GF-D8 (cell line): ENCODE data around the gene CCDC93.
"Not testable (repeated sequence)": the region's sequence is repeated elsewhere in the genome, so short reads cannot be mapped to it uniquely, and the experiment has no call there.

Experiments
- DNase-seq: peaks from one replicate; lab custom pipeline; 2025; lab: John Stamatoyannopoulos, UW

Gene CCDC93

GRCh38 chr2:117956036-117956796 lies 57.7 kb downstream of the CCDC93 start:
- DNase-seq = no peak

- no peak for DNase-seq
Measured at GRCh38 chr2:117953231-117953630, 60.6 kb downstream of the CCDC93 start.

DNA sequence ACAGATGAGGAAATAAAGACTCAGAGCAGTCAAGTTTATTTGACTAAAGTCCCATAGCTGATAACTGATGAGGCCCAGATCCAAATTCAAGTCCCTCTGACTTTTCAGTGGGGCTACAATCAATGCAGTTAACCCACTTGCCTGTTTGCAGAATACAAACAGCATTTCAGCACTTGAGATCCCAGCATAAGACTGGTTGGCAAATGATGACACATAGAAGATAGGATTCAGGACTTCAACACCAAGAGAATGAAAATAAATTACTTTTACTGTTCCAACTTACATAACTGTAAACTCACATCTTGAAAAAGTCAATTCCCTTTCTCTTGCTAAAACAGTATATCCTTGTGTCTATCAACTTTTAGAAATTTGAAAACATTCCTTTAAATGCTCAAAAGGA lies 61.2 kb downstream of the CCDC93 start:
- DNase-seq = no peak

- no peak for DNase-seq
Measured at GRCh38 chr2:117952228-117952627, 61.6 kb downstream of the CCDC93 start.

DNA sequence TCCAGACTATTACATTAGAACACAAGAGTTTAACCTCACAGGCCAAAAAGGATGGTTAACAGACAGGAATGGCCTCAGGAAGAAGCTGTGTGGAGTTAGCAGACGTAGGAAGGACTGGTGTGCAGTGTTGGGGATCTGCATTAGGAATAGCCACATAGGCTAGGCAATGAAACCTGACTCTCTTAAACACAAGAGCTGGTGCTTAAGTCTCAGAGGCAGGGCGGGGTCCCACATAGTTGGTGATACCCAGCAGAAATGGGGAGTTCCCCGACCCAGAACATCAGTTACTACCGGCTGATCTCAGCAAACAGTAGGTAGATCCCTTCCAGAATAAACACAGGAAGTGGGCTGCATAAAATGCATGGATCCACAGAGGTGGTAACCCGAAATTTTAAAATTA lies 64.1 kb downstream of the CCDC93 start:
- no peak for DNase-seq

DNA sequence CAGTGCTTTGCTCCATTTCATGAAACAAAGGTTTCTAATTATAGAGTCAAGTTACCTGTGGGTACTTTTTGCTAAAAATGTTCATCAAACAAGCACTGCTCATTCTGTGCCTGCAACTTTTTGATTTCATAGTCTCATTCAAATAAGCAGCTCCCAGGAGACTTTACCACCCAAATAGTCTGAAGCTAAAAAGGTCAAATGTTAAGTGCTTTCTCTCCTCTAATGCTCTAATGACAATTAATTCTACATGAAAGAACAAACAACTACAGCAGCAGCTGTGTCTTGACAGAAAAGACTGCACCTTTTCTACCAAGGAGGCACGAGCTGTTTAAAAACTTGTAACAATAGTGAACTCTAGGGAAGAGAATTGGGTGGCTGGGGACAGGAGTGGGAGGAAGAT lies 65.3 kb downstream of the CCDC93 start:
- no peak for DNase-seq

DNA sequence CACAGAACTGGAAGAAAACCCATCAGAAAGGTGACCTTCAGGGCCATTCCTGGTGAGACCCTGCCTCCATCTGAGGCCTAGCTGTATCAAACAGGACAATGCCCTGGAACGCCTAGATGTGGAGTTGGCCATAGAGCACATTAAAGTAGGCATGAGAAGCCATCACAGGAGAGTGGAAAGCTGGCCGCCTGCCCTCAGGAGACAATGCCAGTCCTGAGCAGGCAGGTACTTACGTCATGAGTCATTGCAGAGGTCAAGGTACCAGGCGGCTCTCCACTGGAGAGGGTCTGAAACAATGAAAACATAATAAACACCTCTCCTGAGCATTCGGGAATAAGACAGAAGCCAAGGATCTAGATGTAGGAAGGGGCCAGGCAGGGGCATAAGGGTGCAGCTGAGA lies 68.6 kb downstream of the CCDC93 start:
- no peak for DNase-seq

GRCh38 chr2:117944816-117945215 lies 69.1 kb downstream of the CCDC93 start:
- no peak for DNase-seq

DNA sequence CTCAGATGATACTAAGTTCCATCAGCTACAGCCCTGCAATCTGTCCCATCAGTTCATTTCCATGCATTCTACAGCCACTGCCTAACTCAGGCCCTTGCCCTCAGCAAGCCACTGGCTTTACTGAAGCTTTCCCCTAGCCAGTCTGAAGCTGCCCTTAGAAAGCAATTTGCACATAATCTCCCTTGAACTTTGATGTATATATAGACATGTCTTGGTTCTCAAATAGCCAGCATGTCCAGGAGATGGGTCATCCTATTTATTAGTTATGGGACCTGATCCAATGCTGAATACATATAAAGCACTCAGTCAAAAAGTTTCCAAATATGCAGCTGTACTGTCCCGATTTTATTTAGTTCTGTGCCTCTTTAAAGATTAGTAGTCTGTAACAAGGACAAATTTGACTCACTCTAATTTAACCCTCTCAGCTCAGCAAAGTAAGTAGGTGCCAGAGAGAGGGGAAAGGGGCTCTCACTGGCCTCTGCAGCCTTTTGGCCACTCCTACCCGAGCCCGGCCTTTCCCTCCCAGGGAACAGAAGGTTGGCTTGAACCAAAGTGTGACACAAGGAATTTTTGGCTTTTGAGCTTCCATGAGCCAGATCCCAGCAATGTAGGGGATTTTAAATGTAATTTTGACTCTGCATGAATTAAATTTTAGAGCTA lies 70.7 kb downstream of the CCDC93 start:
- no peak for DNase-seq

GRCh38 chr2:117942551-117942950 lies 71.3 kb downstream of the CCDC93 start:
- DNase-seq = no peak

DNA sequence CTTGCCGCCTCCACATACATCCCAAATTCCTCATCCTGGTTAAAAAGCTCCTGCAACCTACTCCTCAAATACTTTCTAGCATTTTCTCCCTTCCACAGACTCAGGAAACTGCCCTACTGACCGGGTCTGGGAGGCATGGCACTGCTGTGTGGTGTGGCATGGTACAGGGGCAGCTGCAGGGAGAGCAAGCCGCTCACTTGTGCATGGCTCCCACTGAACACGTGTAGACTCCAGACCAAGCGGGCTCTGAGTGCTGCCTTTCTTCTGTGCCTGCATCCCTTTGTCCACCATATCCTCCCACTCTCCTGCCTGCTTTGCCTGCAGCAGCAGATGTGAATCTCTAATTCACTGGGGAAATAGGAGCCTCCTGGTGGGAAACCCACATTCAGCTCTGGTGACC lies 72.2 kb downstream of the CCDC93 start:
- no peak for DNase-seq

GRCh38 chr2:117940436-117940835 lies 73.4 kb downstream of the CCDC93 start:
- no peak for DNase-seq

GRCh38 chr2:117938611-117939010 lies 75.3 kb downstream of the CCDC93 start:
- no peak for DNase-seq

DNA sequence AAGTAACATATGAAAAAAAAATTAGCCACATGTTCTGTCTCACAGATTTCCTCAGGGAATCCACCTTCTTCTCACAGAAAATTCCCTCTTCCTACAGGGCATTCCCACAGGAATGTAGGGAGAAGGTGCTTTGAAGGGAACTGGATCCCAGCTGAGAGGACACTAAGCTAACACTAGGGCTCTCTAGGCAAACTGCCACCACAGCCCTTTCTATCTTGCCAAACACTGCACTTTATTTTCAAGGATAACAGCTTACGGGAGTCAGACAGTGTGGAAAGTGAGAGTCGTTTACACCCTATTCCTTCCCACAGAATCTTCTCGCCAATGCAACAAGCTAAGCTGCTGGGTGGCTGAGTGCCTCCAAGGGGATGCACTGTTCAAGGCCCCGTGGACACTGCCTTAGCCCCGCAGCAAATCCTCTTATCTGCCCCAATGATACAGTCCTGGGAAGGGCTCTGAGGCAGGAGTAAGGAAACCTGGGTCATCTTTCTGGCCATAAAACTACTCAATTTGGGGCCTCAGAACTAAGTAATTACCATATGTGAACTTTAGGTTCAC lies 76.9 kb downstream of the CCDC93 start:
- no peak for DNase-seq

GRCh38 chr2:117935954-117936353 lies 77.9 kb downstream of the CCDC93 start:
- DNase-seq = no peak

- no peak for DNase-seq
Measured at GRCh38 chr2:117935456-117935855, 78.4 kb downstream of the CCDC93 start.

DNA sequence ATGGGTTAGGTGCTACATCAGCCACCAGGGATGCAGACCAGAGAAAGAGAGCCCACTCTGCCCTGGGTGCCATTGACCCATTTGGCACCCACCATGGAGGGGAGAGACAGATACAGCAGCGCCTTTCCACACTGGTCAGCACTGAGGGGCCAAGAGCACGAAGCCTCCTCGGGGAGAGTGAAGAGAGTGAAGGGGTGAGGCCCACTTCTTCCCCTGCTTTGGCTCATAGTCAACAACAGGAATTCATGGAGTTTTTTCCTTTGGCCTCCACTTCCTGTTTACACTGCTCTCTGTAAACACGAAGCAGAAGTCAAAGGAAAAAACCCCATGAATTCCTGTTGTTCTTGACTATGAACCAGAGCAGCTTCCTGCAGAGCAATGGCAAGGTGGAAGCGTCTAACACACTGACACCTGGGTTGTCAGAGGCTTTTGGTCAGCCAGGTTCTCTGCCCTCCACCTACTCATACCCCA lies 80.0 kb downstream of the CCDC93 start:
- DNase-seq = no peak

GRCh38 chr2:117931978-117932377 lies 81.9 kb downstream of the CCDC93 start:
- no peak for DNase-seq

DNA sequence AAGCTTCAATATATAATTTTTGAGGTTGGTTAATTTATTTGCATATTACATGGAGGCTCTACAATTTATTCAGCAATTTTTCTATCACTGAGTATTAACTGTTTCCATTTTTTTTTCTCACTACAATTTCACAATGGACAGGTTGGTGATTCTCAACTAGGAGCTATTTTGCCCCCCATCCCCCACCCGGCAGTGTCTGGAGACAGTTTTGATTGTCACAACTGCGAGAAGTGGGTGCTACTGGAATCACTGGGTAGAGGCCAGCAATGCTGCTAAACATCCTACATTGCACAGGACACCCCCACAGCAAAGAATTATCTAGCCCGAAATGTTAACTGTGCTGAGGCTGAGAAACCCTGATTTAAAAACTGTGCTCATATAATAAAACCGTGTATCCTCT lies 82.6 kb downstream of the CCDC93 start:
- no peak for DNase-seq

DNA sequence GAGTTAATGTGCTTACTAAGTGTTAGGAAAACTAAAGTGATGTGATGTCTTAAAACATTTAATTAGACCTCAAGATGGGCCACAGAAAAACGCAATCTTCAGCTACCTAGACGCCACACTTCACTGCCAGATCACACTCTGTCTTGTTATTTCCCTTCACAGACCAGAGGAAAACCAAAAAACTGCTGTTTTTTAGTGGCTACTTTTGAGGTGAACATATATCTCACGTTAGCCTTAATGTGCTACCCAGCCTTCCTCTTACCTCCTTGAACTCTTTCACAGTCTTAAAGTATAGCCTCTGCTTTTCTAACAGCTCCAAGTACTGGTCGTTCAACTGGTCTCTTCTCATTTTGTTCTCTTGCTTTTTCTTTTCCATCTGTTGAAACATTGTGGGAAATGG lies 83.1 kb downstream of the CCDC93 start:
- DNase-seq = no peak

DNA sequence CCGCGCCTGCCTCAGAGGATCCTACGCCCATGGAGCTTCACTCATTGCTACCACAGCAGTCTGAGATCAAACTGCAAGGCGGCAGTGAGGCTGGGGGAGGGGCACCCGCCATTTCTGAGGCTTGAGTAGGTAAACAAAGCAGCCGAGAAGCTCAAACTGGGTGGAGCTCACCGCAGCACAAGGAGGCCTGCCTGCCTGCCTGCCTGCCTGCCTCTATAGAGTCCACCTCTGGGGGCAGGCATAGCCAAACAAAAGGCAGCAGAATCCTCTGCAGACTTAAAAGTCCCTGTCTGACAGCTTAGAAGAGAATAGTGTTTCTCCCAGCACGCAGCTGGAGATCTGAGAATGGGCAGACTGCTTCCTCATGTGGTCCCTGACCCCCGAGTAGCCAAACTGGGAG lies 90.4 kb downstream of the CCDC93 start:
- not testable (repeated sequence) for DNase-seq

GRCh38 chr2:117921520-117921919 lies 92.3 kb downstream of the CCDC93 start:
- DNase-seq = no peak

DNA sequence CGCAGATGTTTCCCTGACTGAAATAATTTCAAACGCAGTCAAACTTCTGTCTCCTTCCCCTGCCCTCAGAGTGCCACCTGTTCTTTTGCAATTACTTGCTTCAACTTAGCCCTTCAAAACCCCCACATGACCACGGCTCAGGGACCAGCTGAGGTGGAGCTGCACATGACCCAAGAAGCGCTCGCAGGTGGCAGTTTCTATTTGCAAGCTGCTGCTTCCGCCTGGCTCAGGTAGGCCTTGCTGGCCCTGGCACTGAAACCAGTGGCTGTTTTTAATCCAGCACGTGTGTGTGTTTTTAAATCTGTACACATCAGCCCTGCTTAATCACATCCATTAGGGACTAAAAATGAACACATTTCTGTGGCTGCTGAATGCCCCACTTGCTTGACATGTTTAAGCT lies 95.3 kb downstream of the CCDC93 start:
- no peak for DNase-seq
